Measurements from ENCODE around the gene PROB1.

PROB1 gene

DNA sequence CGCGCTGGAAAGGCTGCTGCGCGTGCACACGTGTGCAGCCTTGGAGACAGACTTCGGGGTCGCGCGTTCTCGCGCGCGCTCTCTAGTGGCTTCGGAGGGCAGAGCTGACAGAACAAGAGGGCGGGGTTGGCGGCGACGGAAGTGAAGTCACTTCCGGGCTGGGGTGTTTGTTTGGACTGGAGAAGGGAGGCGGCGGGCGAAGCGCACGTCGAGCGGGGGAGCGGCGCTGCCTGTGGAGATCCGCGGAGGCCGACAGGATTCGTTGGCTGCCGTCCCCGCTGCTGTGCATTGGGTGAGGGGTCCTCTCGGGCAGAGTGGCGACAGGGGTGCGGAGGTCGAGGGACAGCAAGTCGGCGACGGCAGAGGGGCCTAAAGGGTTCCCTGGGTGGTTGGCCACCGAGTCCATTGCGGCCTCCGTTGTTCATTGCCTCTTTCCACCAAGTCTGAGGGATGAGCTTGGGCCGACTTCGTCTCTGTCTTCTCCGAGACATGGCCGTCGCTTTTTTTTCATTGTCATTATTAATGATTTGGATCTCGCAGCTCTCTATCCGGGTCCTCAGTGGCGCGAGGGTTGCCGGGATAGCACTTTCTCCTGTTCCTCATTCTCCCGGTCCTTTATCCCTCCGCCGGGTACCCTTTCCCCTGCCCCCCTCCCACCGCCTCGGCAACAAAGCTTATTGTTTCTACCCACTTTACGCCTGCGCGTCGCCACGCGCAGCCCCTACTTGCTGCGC, 53.0 kb downstream of the PROB1 start, which contains the start of gene PAIP2:
Gene PAIP2 (plus strand): TSS at position 166 of the 734 bp plus-strand sequence. CDS start 21,931 bp downstream, outside the sequence.
- peak; percentile 90 to 96 for DNase-seq (ENCODE audit: extremely low read depth in 1 of 2, low read depth in 1 of 2)

DNA sequence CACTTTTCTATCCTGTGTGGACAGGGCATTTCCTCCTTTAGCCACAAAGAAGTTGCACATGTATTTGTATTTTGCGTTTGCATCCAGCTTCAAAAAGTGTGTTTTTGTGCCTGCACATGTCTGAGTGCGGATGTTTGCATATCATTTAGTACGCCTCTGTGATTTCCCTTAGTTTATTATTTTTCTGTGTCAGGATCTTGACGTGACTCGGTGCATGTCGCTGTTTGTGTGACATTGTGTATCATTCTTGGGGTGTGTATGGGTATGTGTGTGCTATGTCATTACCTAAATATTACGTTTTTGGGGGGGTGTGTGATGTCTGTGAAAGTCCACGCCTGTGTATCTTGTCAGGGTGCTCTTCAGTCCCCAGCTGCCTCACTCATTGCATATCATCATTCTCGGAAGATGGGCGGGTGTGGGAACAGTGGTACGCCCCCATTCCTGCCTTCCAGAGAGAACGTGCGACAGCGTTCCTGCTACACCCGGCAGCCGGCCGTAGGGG, 53.7 kb downstream of the PROB1 start:
- no peak for DNase-seq (ENCODE audit: extremely low read depth in 1 of 2, low read depth in 1 of 2)
